GM23338 (cell line): ENCODE data around the gene ERBB4. TPM values are rescaled to one million over a fixed set of nuclear protein-coding genes. Genes with fewer than 3 reads are reported as not detected.

Experiments used
- ATAC-seq: fragments of 200-7000 bp; cut with Tn5 transposase; 3 replicates; pipeline ENCODE4 v1.9.1; 2020
- DNase-seq: peaks from one replicate; pipeline ENCODE4 v3.0.0-alpha.2; 2015; ENCODE audit warnings: low spot score
- H2AFZ ChIP-seq: fragments of 200-600 bp; sonication (generic); 2 replicates; pipeline ENCODE4 v1.8.0; 2016; ENCODE audit warnings: antibody characterized with exemption, mild to moderate bottlenecking, moderate library complexity
- H3F3A ChIP-seq: fragments of 200-600 bp; sonication (generic); replicated peaks from 2 replicates; pipeline ENCODE4 v1.8.0; 2017; ENCODE audit warnings: antibody characterized with exemption, mixed run types, low read depth
- H3K27ac ChIP-seq: fragments of 200-600 bp; sonication (generic); 2 replicates; pipeline ENCODE4 v1.6.1; 2016; ENCODE audit warnings: low read depth
- H3K27me3 ChIP-seq: fragments of 200-600 bp; sonication (generic); 2 replicates; pipeline ENCODE4 v1.8.0; 2016; ENCODE audit warnings: mild to moderate bottlenecking, mixed run types, moderate library complexity; ENCODE audit not compliant: insufficient read depth
- H3K36me3 ChIP-seq: fragments of 200-600 bp; sonication (generic); 2 replicates; pipeline ENCODE4 v1.8.0; 2016; ENCODE audit warnings: mild to moderate bottlenecking; ENCODE audit not compliant: insufficient read depth
- H3K4me1 ChIP-seq: fragments of 200-600 bp; sonication (generic); 2 replicates; pipeline ENCODE4 v1.8.0; 2016; ENCODE audit warnings: mild to moderate bottlenecking, moderate library complexity; ENCODE audit not compliant: insufficient read depth
- H3K4me2 ChIP-seq: fragments of 200-600 bp; sonication (generic); 2 replicates; pipeline ENCODE4 v1.7.1; 2017; ENCODE audit warnings: mixed run types
- H3K4me3 ChIP-seq: fragments of 200-600 bp; sonication (generic); 2 replicates; pipeline ENCODE4 v1.6.1; 2016; ENCODE audit warnings: mixed run types
- H3K79me2 ChIP-seq: fragments of 200-600 bp; sonication (generic); replicated peaks from 2 replicates; pipeline ENCODE4 v1.8.0; 2017; ENCODE audit warnings: mild to moderate bottlenecking; ENCODE audit not compliant: insufficient read depth
- H3K9me2 ChIP-seq: fragments of 200-600 bp; sonication (generic); 2 replicates; pipeline ENCODE4 v1.8.0; 2017; ENCODE audit not compliant: insufficient read depth
- H4K20me1 ChIP-seq: fragments of 200-600 bp; sonication (generic); replicated peaks from 2 replicates; pipeline ENCODE4 v1.8.0; 2017; ENCODE audit warnings: mild to moderate bottlenecking; ENCODE audit not compliant: insufficient read depth
- H3K27ac Mint-ChIP-seq: 2 replicates; pipeline ENCODE4 v1.8.0; 2020; ENCODE audit warnings: inconsistent platforms, mild to moderate bottlenecking, moderate library complexity, mixed read lengths
- H3K27me3 Mint-ChIP-seq: 3 replicates; pipeline ENCODE4 v1.8.0; 2022; ENCODE audit warnings: low read depth, mild to moderate bottlenecking, moderate library complexity, mixed read lengths, inconsistent platforms; ENCODE audit not compliant: insufficient read depth, poor library complexity
- H3K36me3 Mint-ChIP-seq: 3 replicates; pipeline ENCODE4 v1.8.0; 2021; ENCODE audit warnings: low read depth, mild to moderate bottlenecking, inconsistent platforms, moderate library complexity, mixed read lengths
- H3K4me1 Mint-ChIP-seq: 3 replicates; pipeline ENCODE4 v1.8.0; 2020; ENCODE audit warnings: mild to moderate bottlenecking, inconsistent platforms, mixed read lengths
- H3K4me3 Mint-ChIP-seq: 3 replicates; pipeline ENCODE4 v1.8.0; 2021; ENCODE audit warnings: moderate library complexity, mild to moderate bottlenecking, inconsistent platforms, mixed read lengths
- H3K9me3 Mint-ChIP-seq: 3 replicates; pipeline ENCODE4 v1.8.0; 2020; ENCODE audit warnings: moderate library complexity, mild to moderate bottlenecking, inconsistent platforms, mixed read lengths
- EZH2 ChIP-seq: fragments of 200-600 bp; sonication (generic); IDR thresholded peaks from one replicate; pipeline ENCODE4 v1.8.0; 2017; ENCODE audit warnings: antibody characterized with exemption, mild to moderate bottlenecking, low read depth; ENCODE audit not compliant: unreplicated experiment
- POLR2AphosphoS5 ChIP-seq: IDR thresholded peaks from 2 replicates; pipeline ENCODE4 v1.6.1; 2016; ENCODE audit warnings: antibody characterized with exemption, low read depth
- REST ChIP-seq: IDR thresholded peaks from one replicate; pipeline ENCODE4 v1.6.1; 2018; ENCODE audit warnings: antibody characterized with exemption; ENCODE audit not compliant: unreplicated experiment
- ZNF114 ChIP-seq: fragments of 250-450 bp; sonication (Bioruptor Pico); IDR thresholded peaks from 2 replicates; pipeline ENCODE4 v1.5.0; 2020; ENCODE audit warnings: mild to moderate bottlenecking, moderate library complexity
- ZNF331 ChIP-seq: fragments of 250-450 bp; sonication (Bioruptor Pico); IDR thresholded peaks from 2 replicates; pipeline ENCODE4 v1.5.0; 2020; ENCODE audit warnings: low read depth, mild to moderate bottlenecking, moderate library complexity
- ZNF462 ChIP-seq: fragments of 250-450 bp; sonication (Bioruptor Pico); IDR thresholded peaks from 2 replicates; pipeline ENCODE4 v1.5.0; 2020; ENCODE audit warnings: mild to moderate bottlenecking, moderate library complexity
- polyA plus RNA-seq: library from polyadenylated mRNA; unstranded; fragments of >200 nt; fragmentation: Nextera tagmentation; extraction: Ambion mirVana; gene quantifications from 2 replicates; pipeline ENCODE4 v1.2.1, GENCODE V29; 2016
- total RNA-seq: library from RNA; depleted of rRNA; stranded (reverse); fragments of >200 nt; shearing (Covaris generic); gene quantifications from 2 replicates; pipeline ENCODE4 v1.2.3, GENCODE V29; 2014

Gene ERBB4
- total and polyA plus RNA-seq, 2 experiments from 2014 or later: 0.73 to 1.1 TPM

GRCh38 chr2:212392043-212392442, 146.6 kb downstream of the ERBB4 start (continued):
- no peak for TF ChIP-seq ZNF462 (CRISPR knock-in tag)

- H3K27me3 ChIP-seq: no peaks in the 10 kb centered on the region
- TF ChIP-seq ZNF331 (no peak), ZNF114 (CRISPR knock-in tag) (no peak), REST (no peak), EZH2 (no peak), POLR2AphosphoS5 (no peak), ZNF462 (CRISPR knock-in tag) (no peak)
Observed at GRCh38 chr2:212387146-212387545, 151.5 kb downstream of the ERBB4 start.

More at GRCh38 chr2:212387146-212387545, 151.5 kb downstream of the ERBB4 start:
- H3K4me1 Mint-ChIP-seq: peaks cover 12% of the 10 kb centered on the region; the same call in 2 of the 3 replicates
- H3K36me3 ChIP-seq: no peaks in the 10 kb centered on the region
- no peak overlapping the region for H3K4me2 ChIP-seq
- H3K9me2 ChIP-seq: no peaks in the 10 kb centered on the region
- no peaks in the 10 kb centered on the region for H3K36me3 Mint-ChIP-seq
- peaks cover 15% of the 10 kb centered on the region for H3K4me1 ChIP-seq
- H3K4me3 Mint-ChIP-seq: no peak overlapping the region
- no peak overlapping the region for H2AFZ ChIP-seq
- no peaks in the 10 kb centered on the region for H4K20me1 ChIP-seq
- no peak overlapping the region for H3K27ac ChIP-seq
- no peak overlapping the region for H3K27ac Mint-ChIP-seq
- no peaks in the 10 kb centered on the region for H3F3A ChIP-seq
- H3K27me3 Mint-ChIP-seq: peaks cover 2% of the 10 kb centered on the region
- H3K9me3 Mint-ChIP-seq: no peaks in the 10 kb centered on the region
- no peak for DNase-seq
- H3K4me3 ChIP-seq: no peak overlapping the region
- no peak for ATAC-seq
- H3K79me2 ChIP-seq: no peaks in the 10 kb centered on the region
